ENCODE measurements around the gene DPP4.

Gene DPP4

DNA sequence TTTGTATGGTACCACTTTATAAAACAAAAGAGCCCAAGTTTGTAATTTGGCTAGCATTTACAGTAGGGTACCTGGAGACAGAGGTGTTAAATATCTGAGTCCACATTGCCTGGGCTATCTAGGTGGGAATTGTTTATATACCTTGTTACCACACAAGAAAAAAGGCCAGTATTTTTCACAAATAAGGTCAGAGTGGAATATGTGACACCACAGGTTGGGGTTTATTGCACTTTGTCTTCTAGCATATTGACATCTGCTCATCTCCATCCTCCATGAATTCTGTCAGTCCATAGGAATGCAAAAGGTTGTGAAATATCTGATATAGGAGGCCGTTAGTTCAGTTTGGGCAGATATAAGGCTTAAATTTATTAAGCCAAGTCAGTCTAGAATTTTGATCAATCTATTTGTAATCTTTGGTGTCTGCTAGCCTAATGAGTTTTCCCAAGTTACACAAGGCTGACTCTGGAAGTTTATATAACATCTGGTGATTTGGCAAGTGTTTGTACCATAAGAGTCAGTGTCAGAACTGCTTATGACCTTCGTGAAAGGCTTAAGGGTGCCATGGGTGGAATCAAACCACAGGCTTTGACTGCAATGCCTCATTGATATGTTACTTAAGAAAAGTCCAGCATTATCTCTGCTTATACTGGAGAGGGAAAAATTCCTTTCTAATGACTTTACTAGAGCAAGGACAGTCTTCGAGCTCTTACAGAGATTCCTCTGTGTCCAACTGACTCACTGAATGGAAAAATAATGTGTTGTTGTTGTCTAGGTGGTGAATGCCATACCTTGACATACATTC, 11.3 kb upstream of the DPP4 start:
- DNase-seq: no peak

DNA sequence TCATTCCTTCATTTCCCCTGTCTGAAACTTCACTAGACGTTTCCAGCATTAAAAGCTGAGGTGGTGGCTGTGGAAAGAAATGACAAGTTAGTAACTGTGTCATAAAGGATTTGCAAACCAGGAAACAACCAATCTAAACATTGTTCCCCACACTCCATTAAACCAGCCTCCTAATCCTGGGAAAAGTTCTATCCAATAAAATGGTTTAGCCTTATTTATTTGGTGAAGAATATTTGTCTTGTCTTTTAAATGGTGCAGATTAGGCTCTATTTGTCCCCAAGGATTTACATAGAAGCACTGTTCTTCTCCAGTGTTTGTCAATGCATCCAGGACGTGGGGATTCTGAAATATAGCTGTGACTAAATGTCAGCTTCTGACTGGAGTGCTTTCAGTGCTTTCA, 10.5 kb upstream of the DPP4 start:
- no peak for DNase-seq

- DNase-seq: no peak
Observed at GRCh38 chr2:162082681-162083080, 8.7 kb upstream of the DPP4 start.

- DNase-seq: no peak
Observed at GRCh38 chr2:162082036-162082435, 8.0 kb upstream of the DPP4 start.

- DNase-seq: no peak
Observed at GRCh38 chr2:162079514-162079913, 5.5 kb upstream of the DPP4 start.

GRCh38 chr2:162075689-162076132, 1.7 kb upstream of the DPP4 start:
- DNase-seq: no peak

DNA sequence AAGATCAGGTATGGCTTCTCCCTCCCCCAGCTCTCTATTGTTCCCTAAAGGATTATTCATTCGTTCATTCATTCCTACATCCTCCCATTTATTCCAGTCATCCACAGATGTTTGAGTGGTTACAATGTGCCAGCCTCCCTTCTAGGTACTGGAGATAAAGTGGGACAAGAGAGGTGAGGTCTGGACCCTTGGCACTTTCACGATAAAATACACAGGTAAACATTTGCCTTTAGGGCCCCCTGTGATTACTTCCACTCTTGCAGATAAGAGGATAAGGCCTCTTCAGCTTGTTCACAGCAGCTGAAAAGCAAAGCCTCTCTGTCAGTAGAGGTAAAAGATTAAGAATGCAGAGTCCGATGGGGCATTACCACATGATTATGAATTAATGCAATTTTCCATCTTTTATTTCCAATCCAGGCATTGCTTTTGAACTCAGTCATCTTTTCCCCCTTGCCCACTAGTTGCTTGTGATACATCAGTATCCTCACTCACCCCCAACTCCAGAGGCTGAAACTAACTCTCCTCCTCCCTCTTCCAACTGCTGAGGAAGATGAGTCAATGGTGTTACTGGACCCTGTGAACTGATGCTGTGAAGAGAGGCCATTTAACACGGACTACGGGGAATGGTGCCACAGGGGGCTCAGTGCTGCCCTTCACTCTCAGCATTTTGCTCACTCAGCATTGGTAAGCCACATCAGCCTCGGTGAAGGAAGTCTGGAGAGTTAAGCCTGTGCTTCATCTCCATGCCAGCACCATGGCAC, 1.1 kb upstream of the DPP4 start:
- no peak for DNase-seq

- DNase-seq: no peak
Observed at GRCh38 chr2:162074632-162074895, 549 bp upstream of the DPP4 start.

DNA sequence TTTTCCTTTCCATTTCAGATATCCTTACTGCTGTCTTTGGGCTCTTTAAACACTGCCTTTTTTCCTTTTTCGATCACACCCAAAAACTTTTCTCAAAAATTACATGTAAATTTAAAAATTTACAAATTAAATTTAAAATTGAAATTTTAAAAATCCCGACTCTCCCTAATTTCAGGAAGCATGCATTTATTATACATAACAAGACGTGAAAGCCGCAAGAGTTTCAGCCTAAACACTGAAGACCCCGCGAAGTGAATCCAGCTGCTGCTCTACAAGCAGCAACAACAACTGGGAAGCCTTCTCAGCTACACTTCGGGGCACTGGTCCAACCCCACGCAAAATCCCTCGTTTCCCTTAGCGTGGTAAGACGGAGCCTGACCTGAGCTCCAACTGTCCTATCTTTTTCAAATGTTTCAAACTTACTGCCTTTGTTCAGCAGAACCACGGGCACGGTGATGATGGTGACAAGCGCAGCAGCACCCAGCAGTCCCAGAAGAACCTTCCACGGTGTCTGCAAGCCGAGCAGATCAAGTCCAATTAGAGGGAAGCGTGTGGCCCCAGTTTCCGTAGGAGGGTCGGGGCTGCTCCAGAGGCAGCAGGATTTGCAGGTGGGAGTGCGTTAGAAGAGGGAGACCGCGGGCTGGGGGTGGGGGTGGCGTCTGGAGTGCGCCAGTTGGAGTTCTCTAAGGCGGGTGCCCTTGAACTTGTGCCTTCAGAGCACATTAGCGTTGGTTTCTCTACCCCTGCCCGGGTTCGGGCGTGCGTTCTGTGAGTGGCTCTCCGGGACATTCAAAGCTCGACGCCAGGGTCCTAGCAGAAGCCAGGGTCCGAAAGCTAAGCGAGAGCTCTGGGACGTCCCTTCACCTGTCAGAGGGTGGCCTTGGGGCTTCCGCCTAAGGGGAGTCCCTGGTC, 783 bp downstream of the DPP4 start:
- no peak for DNase-seq

GRCh38 chr2:162072181-162072702, 1.8 kb downstream of the DPP4 start:
- no peak for DNase-seq

DNA sequence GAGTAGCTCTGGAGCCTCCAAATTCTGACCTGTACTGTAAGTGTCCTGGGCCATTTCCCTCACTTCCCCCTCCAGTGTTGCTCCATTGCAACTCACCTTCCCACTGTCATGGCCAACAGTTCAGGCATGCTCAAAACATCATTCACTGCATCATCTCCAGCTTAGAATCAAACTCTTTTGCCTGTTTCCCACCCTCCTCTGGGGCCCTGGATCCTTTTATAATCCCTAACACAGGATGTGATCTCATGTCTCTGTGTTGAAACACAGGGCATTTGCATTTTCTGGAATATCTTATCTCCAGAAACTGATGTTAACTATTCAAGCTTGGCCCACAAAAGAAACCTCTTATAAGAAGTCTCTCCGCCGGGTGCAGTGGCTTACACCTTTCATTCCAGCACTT, 3.0 kb downstream of the DPP4 start:
- no peak for DNase-seq

DNA sequence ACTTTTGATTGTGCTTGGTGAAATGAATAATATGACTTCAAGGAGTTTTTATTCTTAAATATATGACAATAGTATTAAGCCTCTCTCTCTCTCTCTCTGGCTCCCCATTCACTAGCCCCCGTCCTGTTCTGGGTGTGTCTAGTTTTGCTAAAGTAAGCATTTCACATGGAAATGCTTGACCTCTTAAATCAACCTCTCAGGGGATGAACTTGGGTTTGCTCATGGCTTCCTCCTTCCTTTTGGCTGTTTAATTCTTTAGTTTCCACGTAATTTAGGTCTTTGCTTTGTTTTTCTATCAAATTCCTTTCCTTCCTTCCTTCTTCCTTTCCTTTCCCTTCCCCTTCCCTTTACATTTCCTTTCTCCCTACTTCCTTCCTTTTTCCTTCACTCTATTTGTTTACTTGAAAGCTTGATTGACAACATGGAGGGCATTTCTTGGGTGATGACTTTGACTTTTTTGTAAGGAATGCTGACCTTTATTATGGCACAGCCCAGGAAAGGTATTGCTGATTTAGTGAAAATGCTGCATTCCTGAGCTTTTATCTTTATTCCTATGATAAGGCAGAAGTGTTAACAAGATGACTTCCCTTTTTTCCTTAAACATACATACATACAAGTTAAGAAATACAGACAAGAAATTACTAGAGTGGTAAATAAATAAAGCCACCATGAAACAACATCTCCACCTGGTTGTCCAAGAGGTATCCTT, 3.6 kb downstream of the DPP4 start:
- no peak for DNase-seq

DNA sequence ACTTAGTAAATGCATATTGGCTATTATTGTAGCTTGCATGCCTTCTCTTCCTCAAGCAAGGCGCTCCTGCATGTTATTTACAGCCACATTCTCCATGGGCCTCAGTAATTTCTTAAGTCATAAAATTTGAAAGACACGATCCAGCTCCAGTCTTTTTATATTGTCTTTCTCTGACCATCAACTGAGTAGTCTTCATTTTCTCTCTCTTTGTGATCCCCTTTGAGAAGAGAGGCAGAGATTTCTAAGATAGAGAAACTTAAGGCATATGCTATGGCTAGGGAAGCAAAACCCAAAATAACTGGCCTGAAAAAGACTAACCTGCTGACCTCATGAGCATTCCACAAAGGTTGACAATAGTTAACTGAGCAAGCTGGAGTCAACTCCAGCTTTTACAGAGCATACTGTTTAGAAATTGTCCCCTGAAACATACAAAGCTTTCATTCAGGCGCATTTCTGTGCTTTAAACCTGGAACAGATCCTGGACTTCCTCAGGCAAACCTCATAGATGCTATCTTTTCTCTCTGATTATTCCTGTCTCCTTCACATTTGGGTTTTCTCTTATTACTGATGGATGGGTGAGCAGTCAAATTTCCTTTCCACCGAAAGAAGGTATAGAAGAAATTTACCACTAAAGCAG, 4.6 kb downstream of the DPP4 start:
- DNase-seq: no peak

GRCh38 chr2:162067596-162067995, 6.4 kb downstream of the DPP4 start:
- DNase-seq: no peak

- no peak for DNase-seq
Observed at GRCh38 chr2:162065767-162066166, 8.2 kb downstream of the DPP4 start.

- no peak for DNase-seq
Observed at GRCh38 chr2:162063899-162064298, 10.1 kb downstream of the DPP4 start.

DNA sequence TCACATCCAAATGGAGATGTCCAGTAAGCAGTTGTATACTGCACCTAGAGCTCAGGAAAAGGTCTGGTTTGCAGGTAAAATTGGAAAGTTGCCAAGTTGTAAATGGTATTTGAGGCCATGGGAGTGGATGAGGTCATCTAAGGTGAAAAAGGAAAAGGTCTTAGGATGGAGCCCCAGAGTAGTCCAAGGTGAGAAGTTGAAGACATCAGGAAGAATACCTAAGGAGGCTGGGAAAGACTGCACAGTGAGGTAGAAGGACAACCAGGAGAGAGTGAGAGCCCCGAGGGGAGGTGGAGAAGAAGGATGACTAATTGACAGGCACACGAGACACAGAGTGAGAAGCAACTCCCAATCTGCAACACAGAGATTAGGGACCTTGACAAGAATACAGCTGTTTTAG, 10.7 kb downstream of the DPP4 start:
- DNase-seq: no peak

DNA sequence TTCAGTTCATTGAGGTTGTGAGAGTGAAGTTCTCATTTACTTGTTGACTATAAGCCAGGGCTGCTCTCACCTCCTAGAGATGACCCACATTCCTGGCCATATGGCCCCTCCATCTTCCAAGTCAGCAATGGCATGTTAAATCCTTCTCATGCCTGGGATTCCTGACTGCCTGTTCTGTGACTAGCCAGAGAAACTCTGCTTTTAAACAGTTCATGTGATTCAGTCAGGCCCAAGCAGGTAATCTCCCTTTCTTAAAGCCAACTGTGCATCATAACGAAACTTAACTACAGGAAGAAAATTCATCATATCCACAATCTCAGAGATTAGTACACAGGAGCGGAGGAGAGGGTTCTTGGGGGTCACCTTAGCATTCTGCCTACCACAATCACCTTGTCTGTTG, 11.5 kb downstream of the DPP4 start:
- DNase-seq: no peak

DNA sequence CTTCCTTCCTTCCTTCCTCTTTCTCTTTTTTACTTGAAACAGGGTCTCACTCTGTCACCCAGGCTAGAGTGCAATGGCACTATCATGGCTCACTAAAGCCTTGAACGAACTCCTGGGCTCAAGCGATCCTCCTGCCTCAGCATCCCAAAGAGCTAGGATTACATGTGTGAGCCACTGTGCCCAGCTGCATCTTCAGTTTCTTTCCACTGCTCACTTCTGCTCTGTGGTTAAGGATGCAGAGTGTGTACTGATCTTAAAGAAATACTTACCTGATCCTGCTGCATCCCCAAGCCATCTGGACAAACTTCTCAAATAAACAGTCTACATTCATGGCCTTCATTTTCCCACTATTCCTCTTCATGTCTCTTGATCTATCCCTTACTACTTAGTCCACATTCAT, 13.0 kb downstream of the DPP4 start:
- no peak for DNase-seq

GRCh38 chr2:162060532-162060931, 13.5 kb downstream of the DPP4 start:
- DNase-seq: no peak

- no peak for DNase-seq
Observed at GRCh38 chr2:162058973-162059668, 14.9 kb downstream of the DPP4 start.

GRCh38 chr2:162057426-162057825, 16.6 kb downstream of the DPP4 start:
- no peak for DNase-seq
